ENCODE measurements around the gene EFNA1.

The EFNA1 gene

DNA sequence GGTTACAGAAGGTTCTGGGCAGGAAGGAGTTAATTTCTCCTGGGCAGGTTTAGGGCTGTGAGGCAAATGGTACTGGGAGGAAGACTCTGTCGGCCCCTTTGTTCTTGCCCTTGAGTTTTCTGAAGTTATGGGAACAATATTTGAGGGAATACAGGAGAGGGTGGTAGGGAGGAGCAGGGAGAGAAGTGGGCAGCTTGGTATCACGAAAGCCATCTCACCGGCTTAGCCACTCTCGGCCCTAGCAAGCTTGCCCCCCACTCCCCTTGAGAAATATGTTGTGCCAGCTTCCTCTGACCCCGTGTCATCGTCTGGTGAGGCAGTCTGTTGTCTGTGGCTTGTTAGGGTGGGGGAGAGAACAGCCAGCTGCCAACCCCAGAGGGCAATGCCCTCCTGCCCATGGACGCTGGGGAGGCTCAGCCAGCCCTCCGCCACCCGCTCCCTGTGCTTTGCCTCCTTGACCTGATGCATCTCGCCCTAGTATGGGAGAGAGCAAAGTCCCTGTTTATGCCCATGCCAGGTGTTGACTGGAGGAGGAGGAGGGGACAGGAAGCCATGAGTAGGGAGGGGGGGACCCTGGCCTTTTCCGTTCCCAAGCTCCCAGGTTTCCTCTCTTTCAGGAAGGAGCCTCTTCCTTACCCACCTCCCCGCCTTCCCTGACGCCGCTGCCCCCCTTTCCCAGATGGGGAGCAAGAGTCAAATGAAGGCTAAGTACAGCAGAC lies 1.2 kb downstream of the EFNA1 start (continued):
- TF ChIP-seq, protein P1, sequence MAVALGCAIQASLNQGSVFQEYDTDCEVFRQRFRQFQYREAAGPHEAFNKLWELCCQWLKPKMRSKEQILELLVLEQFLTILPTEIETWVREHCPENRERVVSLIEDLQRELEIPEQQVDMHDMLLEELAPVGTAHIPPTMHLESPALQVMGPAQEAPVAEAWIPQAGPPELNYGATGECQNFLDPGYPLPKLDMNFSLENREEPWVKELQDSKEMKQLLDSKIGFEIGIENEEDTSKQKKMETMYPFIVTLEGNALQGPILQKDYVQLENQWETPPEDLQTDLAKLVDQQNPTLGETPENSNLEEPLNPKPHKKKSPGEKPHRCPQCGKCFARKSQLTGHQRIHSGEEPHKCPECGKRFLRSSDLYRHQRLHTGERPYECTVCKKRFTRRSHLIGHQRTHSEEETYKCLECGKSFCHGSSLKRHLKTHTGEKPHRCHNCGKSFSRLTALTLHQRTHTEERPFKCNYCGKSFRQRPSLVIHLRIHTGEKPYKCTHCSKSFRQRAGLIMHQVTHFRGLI (tag by site-specific recombination; IDR thresholded peaks at IDR 0.05), result no peak
- no peak for TF ChIP-seq ZNF354C (tag by site-specific recombination; IDR thresholded peaks at IDR 0.05; ENCODE audit: borderline replicate concordance, low read depth)
- no peak for TF ChIP-seq ZNF19 (tag by site-specific recombination; IDR thresholded peaks at IDR 0.05; ENCODE audit: low read depth)
- TF ChIP-seq ZNF596 (tag by site-specific recombination; IDR thresholded peaks at IDR 0.05), result no peak
- TF ChIP-seq KLF8 (tag by site-specific recombination; IDR thresholded peaks at IDR 0.05), result no peak
- TF ChIP-seq MEIS1 (CRISPR knock-in tag; IDR thresholded peaks at IDR 0.05; ENCODE audit: borderline replicate concordance), result no peak
- TF ChIP-seq, protein P2, sequence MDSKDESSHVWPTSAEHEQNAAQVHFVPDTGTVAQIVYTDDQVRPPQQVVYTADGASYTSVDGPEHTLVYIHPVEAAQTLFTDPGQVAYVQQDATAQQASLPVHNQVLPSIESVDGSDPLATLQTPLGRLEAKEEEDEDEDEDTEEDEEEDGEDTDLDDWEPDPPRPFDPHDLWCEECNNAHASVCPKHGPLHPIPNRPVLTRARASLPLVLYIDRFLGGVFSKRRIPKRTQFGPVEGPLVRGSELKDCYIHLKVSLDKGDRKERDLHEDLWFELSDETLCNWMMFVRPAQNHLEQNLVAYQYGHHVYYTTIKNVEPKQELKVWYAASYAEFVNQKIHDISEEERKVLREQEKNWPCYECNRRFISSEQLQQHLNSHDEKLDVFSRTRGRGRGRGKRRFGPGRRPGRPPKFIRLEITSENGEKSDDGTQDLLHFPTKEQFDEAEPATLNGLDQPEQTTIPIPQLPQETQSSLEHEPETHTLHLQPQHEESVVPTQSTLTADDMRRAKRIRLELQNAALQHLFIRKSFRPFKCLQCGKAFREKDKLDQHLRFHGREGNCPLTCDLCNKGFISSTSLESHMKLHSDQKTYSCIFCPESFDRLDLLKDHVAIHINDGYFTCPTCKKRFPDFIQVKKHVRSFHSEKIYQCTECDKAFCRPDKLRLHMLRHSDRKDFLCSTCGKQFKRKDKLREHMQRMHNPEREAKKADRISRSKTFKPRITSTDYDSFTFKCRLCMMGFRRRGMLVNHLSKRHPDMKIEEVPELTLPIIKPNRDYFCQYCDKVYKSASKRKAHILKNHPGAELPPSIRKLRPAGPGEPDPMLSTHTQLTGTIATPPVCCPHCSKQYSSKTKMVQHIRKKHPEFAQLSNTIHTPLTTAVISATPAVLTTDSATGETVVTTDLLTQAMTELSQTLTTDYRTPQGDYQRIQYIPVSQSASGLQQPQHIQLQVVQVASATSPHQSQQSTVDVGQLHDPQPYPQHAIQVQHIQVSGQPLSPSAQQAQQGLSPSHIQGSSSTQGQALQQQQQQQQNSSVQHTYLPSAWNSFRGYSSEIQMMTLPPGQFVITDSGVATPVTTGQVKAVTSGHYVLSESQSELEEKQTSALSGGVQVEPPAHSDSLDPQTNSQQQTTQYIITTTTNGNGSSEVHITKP (tag by site-specific recombination; IDR thresholded peaks at IDR 0.05), result peak; percentile 43
- no peak for TF ChIP-seq ZIC2 (tag by site-specific recombination; IDR thresholded peaks at IDR 0.05)
- TF ChIP-seq ZNF302 (tag by site-specific recombination; IDR thresholded peaks at IDR 0.05; ENCODE audit: low read depth), result no peak
- TF ChIP-seq ZBTB7A (tag by site-specific recombination; IDR thresholded peaks at IDR 0.05; ENCODE audit: low read depth), result no peak
- peak; percentile 71 for TF ChIP-seq ZNF341 (tag by site-specific recombination; IDR thresholded peaks at IDR 0.05; ENCODE audit: low read depth)
- TF ChIP-seq ZNF416 (tag by site-specific recombination; IDR thresholded peaks at IDR 0.05), result no peak

DNA sequence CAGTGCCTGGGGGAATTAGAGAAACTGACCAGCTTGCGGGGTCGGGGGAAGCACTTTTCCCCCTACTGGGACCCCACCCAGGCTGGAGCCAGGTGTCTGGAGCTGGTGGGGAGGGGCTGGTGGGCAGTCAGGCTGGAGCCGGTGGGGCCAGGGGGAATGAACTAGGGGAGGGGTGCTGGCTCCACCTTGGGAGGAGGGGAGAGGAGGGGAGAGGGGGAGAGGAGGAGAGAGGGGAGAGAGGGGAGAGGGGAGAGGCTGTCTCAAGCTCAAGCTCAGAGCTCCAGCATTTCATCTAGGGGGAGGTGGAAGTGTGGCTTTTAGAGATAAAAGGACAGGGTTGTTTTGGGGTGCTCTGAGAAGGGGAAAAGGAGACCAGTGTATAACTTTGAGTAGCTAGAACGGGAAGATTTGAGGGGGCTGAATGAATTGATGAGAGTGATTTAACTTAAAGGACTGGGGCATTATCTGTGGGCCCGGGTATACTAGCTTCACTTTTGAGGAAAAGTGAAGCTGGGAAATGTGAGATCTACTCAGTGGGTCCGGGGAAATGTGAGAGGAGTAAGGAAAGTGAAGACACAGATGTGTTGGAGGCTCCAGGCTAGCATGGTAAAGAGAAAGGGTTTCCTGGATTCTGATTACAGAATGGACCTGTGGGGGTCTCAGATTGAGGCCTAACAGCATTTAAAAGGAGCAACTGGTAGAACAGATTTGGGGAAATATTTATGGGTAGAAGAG lies 2.8 kb downstream of the EFNA1 start:
- ChIA-PET POLR2A (interaction anchor here (1.8 to 3.5 kb wide), 2 partner anchors 39 to 42 kb away, joined by 5 to 17 read pairs; partner anchors contain the start of gene KRTCAP2), CTCF (interaction anchor here (0.5 to 8.1 kb wide), 8 partner anchors 18 to 593 kb away, joined by 3 to 54 read pairs (median 9); partner anchors contain the start of gene KRTCAP2)
- H3K4me1 ChIP-seq (ENCODE audit: control insufficient read depth, insufficient read depth, low read length), result peaks cover 21% of the 10 kb centered on the region
- no peaks in the 10 kb centered on the region for H3K9me3 ChIP-seq (ENCODE audit: control insufficient read depth, insufficient read depth, low read depth, low read length)
- peak overlapping the region; percentile 57; the same call in 1 of the 2 replicates for H3K27ac ChIP-seq (ENCODE audit: extremely low read depth, low read depth, low read length)
- peaks cover 3 to 36% of the 10 kb centered on the region in 2 experiments; a peak in 2 of 3 replicates for H3K36me3 ChIP-seq (ENCODE audit: control insufficient read depth in 2 of 2, insufficient read depth in 1 of 2, low read length in 2 of 2)
- TF ChIP-seq, protein P3, sequence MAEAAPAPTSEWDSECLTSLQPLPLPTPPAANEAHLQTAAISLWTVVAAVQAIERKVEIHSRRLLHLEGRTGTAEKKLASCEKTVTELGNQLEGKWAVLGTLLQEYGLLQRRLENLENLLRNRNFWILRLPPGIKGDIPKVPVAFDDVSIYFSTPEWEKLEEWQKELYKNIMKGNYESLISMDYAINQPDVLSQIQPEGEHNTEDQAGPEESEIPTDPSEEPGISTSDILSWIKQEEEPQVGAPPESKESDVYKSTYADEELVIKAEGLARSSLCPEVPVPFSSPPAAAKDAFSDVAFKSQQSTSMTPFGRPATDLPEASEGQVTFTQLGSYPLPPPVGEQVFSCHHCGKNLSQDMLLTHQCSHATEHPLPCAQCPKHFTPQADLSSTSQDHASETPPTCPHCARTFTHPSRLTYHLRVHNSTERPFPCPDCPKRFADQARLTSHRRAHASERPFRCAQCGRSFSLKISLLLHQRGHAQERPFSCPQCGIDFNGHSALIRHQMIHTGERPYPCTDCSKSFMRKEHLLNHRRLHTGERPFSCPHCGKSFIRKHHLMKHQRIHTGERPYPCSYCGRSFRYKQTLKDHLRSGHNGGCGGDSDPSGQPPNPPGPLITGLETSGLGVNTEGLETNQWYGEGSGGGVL (tag by site-specific recombination; IDR thresholded peaks at IDR 0.05), result peak; percentile 96
- peak; percentile 93 for TF ChIP-seq PRDM1 (tag by site-specific recombination; IDR thresholded peaks at IDR 0.05)
- TF ChIP-seq, protein P4, sequence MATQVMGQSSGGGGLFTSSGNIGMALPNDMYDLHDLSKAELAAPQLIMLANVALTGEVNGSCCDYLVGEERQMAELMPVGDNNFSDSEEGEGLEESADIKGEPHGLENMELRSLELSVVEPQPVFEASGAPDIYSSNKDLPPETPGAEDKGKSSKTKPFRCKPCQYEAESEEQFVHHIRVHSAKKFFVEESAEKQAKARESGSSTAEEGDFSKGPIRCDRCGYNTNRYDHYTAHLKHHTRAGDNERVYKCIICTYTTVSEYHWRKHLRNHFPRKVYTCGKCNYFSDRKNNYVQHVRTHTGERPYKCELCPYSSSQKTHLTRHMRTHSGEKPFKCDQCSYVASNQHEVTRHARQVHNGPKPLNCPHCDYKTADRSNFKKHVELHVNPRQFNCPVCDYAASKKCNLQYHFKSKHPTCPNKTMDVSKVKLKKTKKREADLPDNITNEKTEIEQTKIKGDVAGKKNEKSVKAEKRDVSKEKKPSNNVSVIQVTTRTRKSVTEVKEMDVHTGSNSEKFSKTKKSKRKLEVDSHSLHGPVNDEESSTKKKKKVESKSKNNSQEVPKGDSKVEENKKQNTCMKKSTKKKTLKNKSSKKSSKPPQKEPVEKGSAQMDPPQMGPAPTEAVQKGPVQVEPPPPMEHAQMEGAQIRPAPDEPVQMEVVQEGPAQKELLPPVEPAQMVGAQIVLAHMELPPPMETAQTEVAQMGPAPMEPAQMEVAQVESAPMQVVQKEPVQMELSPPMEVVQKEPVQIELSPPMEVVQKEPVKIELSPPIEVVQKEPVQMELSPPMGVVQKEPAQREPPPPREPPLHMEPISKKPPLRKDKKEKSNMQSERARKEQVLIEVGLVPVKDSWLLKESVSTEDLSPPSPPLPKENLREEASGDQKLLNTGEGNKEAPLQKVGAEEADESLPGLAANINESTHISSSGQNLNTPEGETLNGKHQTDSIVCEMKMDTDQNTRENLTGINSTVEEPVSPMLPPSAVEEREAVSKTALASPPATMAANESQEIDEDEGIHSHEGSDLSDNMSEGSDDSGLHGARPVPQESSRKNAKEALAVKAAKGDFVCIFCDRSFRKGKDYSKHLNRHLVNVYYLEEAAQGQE (tag by site-specific recombination; IDR thresholded peaks at IDR 0.05), result no peak
- TF ChIP-seq ZBTB8A (tag by site-specific recombination; IDR thresholded peaks at IDR 0.05), result 0 out of 2 replicates have a peak, but pooled peaks have one; percentile 0
- TF ChIP-seq, protein P5, sequence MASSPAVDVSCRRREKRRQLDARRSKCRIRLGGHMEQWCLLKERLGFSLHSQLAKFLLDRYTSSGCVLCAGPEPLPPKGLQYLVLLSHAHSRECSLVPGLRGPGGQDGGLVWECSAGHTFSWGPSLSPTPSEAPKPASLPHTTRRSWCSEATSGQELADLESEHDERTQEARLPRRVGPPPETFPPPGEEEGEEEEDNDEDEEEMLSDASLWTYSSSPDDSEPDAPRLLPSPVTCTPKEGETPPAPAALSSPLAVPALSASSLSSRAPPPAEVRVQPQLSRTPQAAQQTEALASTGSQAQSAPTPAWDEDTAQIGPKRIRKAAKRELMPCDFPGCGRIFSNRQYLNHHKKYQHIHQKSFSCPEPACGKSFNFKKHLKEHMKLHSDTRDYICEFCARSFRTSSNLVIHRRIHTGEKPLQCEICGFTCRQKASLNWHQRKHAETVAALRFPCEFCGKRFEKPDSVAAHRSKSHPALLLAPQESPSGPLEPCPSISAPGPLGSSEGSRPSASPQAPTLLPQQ (tag by site-specific recombination; IDR thresholded peaks at IDR 0.05), result 0 out of 2 replicates have a peak, but pooled peaks have one; percentile 43
- H3K4me3 ChIP-seq (ENCODE audit: low read depth, low read length), result peak overlapping the region; percentile 13

Measured in HEK293 (cell line).